GM18511 (cell line): ENCODE data around the gene PEAK1.

Source experiments
- ATAC-seq: cut with Tn5 transposase; IDR thresholded peaks from one replicate; pipeline ENCODE4 v1.9.1; 2021; ENCODE audit warnings: mild to moderate bottlenecking, moderate library complexity; ENCODE audit not compliant: unreplicated experiment

PEAK1 gene

DNA sequence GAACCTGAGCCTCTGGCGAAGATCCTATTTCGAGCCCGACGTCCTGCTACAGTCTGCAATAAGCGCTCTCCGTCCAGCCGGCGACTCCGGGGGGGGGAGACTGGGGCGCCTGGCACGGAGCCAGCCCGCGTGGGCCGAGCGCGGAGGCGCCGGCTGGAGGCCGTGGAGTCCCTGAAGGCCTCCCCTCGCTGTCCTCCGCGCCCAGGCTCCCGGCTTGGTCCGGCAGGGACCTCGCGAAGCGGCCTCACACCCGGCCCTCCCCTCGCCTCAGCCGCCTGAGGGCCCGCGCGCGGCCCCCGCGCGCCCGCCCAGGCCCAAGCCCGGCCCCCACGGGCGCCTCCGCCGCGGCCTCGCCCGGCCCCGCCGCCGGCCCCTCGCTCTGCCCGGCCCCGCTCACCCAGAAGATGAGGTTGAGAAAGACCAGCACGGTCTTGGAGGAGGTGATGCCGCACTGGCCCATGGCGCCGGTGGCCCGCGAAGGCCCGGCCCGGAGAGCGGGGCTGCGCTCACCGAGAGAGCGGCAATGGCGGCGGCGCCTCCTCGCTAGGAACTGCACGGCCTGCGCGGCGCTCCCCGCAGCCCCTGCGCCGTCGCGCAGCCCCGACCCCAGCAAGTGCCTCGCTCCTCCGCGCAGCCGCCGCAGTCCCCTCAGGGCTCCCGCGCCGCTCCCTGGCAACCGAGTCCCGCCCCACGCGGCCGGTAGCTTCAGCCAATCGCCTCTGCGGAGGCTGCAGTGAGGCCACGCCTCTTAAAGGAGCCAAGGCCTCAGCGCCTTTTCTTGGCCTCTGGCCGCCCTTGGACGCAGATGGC, 349.2 kb downstream of the PEAK1 start, which contains the start of gene TSPAN3:
Gene TSPAN3 (minus strand): TSS at position 615 of the 810 bp plus-strand sequence. CDS start 155 bp downstream, at position 460.
- peak; percentile 92 for ATAC-seq

DNA sequence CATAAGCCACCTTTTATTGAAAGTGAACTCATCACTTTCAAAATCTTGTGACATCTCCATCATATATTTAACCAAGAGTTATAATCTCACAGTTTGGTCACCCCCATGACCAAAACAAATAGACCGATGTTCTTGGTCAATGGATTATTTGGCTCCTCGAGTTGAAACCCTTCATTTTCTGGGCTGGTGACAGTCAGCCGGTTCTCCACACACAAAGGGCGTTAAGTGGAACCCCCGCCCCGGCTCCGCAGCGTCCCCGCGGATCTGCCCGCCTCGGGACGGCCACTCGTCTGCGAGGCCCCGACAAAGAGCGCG, 349.8 kb downstream of the PEAK1 start:
- no peak for ATAC-seq

DNA sequence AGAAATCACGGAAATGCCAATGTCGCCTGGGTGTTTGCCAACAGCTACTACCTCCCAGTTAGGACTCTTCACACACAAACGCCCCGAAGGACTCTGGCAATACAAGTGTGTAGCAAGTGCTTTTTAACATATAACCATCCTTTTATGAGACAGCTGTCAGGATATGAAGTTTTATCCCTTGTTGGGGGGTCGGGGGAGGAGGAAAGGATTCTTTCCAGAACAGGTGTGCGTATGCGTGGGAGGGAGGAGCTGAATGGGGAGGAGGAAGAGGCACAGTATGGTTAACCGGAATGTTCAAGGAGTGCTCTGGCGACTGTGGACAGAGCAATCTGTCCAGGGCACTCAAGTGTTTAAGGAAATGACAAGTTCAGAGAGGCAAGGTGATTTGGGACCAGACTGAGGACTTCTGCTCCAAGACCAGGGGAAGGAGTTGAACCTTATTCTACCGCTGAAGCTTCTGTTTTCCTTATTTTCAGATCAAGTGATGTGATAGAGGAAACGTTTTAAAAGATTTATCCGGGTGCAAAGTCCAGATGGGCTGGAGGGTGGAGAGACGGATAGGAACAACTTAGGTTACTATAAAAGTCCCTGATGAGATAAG, 350.3 kb downstream of the PEAK1 start:
- no peak for ATAC-seq

DNA sequence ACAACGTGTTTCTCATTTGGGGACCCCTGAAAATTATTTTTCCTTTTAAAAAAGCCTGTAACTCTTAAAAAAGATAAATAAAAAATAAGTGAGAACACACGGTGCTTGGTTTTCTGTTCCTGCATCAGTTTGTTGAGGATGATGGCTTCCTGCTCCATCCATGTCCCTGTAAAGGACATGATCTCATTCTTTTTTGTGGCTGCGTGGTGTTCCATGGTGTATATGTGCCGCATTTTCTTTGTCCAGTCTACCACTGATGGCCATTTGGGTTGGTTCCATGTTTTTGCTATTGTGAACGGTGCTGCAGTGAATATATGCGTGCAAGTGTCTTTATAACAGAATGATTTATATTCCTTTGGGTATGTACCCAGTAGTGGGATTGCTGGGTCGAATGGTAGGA, 351.3 kb downstream of the PEAK1 start:
- no peak for ATAC-seq

DNA sequence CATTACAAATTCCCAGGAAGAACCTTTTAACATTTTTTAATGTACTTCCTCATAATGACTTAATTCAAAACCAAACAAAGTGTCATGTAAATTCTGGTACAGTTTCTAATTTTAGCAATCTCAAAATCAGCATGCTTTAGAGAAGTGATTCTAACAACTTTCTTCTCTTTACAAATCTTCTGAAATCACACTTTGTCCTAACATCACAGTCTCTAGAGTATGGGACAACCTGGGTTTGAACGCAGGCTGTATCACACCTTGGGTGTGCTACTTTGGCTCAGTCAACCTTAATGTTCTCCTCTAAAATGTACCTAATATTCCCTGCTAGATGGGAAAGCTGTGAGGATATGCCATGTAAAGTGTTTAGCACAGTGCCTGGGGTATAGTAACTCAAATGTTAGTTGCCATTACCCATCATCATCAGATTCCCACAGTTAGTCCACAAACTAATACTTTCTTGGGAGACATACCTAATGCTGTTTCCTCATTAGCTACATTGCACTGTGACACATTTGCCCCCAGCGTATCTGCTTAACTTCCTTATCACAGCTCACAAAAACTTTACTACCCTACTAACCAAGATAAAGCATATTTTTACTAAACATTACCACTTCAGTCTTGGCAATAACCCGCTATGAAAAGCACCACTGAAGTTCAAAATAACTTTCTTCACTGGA, 352.1 kb downstream of the PEAK1 start:
- ATAC-seq, result no peak

DNA sequence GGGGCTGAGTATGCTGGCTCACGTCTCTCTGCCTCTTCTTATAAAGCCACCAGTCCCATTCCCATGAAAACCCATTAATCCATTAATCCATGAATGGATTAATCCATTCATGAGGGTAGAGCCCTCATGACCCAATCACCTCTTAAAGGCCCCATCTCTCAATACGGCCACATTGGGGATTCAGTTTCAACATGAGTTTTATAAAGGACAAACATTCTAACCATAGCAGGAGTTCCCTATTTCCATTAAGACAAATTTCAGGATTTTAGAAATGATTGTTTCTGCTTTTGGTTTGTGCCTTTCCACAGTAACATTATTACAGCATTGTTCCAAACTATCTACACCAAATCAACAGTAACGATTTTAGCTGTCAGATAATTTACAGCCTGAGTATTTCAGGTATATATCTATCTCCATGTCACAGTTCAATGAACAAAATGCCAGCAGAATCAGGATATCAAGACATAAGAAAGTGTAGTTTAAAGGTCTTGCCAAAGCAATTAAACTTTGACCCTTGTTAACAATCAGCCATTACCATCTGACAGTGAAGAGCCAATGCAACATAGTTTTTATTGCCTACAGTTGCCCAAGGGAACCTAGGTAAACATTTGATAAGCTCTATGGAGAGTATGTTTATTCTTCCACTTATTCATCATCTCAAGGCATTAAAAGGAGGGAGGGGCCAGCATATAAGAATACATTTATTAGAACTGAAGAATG, 352.8 kb downstream of the PEAK1 start:
- ATAC-seq, result no peak

DNA sequence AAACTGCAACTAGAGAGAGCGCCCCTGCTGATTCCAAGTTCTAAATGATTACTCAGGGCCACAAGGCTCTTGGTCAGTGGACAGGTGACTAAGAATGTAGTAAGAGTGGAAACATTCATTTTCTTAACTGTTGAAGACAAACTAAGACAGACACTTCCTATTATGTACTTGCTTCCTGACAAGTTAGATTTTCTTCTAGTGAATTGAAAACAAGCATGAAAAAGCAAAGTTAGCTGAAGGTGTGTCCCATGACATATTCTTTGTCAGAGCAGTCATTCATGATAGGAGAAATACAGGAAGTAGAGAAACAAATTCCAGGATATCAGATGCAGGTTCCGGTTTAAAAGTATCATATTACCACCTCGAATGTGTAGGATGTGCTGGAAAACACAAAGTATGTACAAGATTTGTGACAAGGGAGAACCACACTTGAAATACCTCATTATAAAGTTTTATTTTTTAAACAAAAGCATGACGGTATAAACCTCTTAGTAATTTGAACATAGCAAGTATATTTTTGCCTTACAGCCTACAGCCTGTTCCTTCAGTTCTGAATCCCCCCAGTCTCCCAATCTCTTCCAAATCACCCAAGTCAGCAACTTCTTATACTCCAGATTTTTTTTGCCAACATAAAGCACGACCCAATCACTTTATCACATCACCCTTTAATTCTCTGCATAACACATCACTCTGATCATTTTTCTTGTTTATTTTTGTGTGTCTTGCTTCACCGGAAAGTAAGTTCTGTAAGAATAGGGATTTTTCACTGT, 355.2 kb downstream of the PEAK1 start:
- no peak for ATAC-seq

DNA sequence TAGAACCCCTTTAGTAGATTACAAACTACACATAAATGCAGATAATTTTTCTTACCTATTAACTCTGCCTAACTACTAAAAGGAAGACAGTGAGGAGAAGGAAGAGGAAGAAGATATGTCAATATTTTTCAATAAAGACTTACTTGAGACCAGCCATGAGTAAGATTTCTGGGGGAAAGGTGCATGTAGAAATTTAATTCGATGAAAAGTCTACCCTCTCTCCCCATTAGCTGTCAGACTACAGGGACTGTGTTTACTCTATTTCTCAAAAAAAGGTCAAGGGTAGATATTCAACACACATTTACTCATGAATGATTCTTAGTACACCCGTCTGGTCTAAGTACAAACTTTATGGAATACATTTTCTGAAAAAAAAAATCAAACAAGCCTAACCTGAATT, 355.8 kb downstream of the PEAK1 start:
- no peak for ATAC-seq

DNA sequence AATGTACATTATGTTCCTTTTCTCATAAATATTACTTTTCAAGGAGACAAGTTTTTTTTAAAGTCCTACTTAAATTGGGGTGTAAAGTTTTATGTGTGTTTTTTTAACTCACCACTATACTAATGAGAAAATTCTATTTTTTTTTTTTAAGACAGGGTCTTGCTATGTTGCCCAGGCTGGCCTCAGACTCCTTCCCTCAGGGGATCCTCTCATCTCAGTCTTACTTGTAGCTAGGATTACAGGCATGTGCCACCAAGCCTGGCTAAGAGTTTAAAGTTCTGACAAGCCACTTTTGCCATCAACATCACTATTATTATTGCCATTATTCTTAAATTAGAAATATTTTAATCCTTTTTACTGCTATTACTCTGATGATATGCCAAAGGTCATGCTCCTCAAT, 356.7 kb downstream of the PEAK1 start:
- no peak for ATAC-seq

DNA sequence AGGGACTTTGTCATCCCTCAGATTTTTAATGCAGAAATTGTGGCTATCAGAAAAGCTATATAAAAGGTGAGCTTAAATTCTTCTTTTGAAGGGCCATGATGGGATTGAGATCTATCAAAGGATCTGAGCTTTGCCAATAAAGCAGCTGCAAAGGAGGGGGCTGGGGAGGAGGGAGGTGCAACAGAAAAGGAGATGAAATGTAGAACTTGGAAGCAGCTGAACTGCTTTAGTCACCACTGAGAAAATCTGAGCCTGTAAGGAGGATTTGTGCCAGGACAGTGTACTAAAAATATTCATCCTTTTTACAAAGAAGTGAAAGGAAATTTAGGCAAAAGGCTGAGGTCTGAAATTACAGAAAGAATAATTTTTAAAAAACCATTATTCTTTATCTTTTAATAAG, 359.4 kb downstream of the PEAK1 start:
- ATAC-seq, result no peak

DNA sequence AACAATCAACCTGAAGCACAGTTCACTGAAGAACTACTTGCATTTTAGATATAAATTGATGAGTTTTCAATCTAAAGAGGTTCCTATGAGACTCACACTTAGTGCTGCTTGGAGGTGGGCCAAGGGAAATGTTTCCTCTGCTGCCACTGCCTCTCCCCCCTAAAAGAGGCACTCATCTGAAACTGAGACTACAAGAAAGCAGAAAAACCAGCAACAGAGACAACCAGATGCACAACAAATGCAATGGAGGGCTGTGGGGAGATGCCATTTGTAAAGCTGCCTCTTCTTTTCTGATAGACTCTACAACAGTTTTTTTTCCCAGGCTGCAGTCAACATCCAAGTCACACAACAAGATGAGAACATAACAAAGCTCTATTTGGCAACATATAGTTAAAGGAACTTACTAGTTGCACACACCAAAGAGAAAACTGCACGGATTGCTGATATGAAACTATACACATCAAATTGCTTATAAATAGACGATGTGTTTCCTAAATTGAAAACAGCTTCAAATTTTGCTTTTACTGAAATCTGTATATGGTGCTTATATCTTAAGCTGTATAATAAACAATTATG, 360.0 kb downstream of the PEAK1 start:
- ATAC-seq, result peak; percentile 58

DNA sequence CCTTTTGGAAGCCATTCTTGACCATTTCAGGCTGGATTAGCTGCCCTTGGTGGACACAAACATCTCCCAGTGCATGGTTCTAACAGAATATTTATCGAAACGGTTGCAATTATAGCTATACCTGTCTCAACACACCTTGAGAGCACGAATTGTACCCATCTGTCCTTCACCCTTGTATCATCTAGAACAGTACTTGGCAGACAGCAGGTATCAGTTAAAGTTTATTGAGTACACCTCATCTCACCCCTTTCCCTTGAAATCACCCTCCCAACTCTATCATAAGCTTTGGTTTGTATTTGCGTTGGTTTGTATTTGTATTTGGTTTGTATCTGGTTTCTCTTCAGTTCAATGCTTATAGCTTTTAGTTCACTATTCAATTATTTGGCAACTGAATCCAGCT, 361.4 kb downstream of the PEAK1 start:
- ATAC-seq, result no peak

DNA sequence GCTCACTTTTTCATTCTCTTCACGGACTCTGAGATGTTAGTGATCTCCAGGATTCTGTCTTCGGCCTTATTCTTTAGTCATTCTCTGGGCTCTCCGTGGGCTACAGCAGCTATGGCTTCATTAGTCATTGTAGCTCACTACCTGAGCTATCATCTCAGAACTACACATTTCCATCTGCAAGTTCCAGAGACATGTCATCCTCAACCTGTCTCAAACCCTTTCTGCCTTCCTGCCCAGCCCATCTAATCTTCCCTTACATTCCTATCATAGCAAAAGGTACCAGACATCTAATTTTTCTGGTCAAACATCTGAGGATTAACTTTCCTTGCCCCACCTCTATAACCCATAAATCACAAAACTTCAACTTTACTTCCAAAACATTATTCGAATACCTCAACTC, 362.2 kb downstream of the PEAK1 start:
- ATAC-seq, result no peak

DNA sequence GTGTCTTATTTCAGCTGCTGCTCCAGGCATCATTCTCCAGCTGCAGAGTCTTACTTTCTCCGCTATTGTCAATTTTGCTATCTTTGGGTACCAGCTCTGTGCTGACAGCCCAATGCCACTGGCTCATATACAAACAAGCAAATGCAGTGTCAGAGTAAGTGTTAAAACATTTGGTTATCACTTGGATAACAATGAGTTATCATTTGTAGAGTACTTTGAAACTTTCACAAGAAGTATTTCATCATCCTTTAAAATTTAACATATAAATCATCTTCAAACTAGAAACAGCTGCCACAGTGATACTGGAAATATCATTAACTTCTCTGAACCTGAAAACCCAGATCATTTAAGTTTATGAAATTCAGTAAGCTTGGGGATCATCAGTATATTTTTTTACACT, 362.8 kb downstream of the PEAK1 start:
- ATAC-seq, result no peak

DNA sequence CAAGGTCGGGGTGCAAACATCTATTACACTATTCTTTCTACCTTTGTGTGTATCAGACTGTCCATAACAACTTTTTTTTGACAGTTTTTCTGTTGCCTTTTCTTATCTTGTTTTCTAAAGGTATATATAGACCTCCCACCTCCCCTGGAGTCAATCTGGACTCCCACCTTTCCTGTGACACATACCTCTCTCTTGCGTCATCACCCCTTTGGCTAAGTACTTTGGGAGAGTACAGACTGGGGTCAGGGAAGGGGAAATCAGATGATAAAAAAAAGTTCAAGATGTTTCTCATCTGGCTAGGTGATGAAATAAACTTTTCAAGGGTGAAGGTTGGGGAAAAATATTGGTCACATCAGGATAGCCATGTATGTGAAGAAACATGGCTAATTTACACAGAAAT, 366.2 kb downstream of the PEAK1 start:
- no peak for ATAC-seq

DNA sequence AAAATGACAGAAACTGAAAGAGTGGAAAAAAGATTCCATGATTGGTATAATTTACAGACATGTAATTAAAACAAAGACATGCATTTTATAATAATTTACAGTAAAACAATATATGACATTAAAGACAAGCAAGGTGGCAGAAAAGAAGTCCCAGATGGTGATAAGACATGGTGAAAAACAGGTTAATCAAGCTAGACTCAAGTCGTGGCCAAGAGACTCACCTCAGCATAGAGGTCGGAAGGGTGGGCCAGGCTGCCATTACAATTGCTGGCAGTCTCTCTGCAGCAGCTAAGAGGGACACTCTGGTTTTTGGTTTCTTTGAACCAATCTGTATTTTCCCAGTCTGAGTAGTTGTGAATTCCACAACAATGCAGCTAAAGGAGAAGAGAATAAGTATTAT, 367.3 kb downstream of the PEAK1 start:
- ATAC-seq, result no peak
